ENCODE results near the gene MCTS1.

MCTS1 gene

GRCh38 chrX:120603707-120604360 is at the start of gene MCTS1:
Gene MCTS1, plus strand, starts transcription at chrX:120604101. Its CDS starts 136 bp downstream, at chrX:120604237.
- TF ChIP-seq CTCF (IDR thresholded peaks at IDR 0.05; ENCODE audit: low read depth, low read length), result no peak

GRCh38 chrX:120556251-120556650 is 47.6 kb upstream of the MCTS1 start:
- TF ChIP-seq CTCF (IDR thresholded peaks at IDR 0.05; ENCODE audit: low read depth, low read length), result no peak
- H3K4me3 ChIP-seq (ENCODE audit: low read depth, low read length), result no peak overlapping the region

More at GRCh38 chrX:120603707-120604360, at the start of gene MCTS1:
- peak within 1 kb of the TSS; percentile 70 for H3K4me3 ChIP-seq (ENCODE audit: low read depth, low read length)

- H3K4me3 ChIP-seq (ENCODE audit: low read depth, low read length), result peak overlapping the region; percentile 71
- TF ChIP-seq CTCF (IDR thresholded peaks at IDR 0.05; ENCODE audit: low read depth, low read length), result no peak
These were observed 44.1 kb upstream of the MCTS1 start for GRCh38 chrX:120559804-120560203.

GRCh38 chrX:120560405-120560841 is 43.5 kb upstream of the MCTS1 start:
- TF ChIP-seq CTCF (IDR thresholded peaks at IDR 0.05; ENCODE audit: low read depth, low read length), result no peak
- peak overlapping the region; percentile 71 for H3K4me3 ChIP-seq (ENCODE audit: low read depth, low read length)

GRCh38 chrX:120560842-120561633 is 42.9 kb upstream of the MCTS1 start, which contains the start of gene CUL4B:
Gene CUL4B, minus strand, starts transcription at chrX:120560962. Its CDS starts 324 bp downstream, at chrX:120560638.
- TF ChIP-seq CTCF (IDR thresholded peaks at IDR 0.05; ENCODE audit: low read depth, low read length), result no peak
- H3K4me3 ChIP-seq (ENCODE audit: low read depth, low read length), result peak within 1 kb of the TSS; percentile 71

GRCh38 chrX:120561634-120562568 is 42.0 kb upstream of the MCTS1 start:
- H3K4me3 ChIP-seq (ENCODE audit: low read depth, low read length), result peak overlapping the region; percentile 62
- no peak for TF ChIP-seq CTCF (IDR thresholded peaks at IDR 0.05; ENCODE audit: low read depth, low read length)
